ENCODE data around the gene FAAP100.

The FAAP100 gene

DNA sequence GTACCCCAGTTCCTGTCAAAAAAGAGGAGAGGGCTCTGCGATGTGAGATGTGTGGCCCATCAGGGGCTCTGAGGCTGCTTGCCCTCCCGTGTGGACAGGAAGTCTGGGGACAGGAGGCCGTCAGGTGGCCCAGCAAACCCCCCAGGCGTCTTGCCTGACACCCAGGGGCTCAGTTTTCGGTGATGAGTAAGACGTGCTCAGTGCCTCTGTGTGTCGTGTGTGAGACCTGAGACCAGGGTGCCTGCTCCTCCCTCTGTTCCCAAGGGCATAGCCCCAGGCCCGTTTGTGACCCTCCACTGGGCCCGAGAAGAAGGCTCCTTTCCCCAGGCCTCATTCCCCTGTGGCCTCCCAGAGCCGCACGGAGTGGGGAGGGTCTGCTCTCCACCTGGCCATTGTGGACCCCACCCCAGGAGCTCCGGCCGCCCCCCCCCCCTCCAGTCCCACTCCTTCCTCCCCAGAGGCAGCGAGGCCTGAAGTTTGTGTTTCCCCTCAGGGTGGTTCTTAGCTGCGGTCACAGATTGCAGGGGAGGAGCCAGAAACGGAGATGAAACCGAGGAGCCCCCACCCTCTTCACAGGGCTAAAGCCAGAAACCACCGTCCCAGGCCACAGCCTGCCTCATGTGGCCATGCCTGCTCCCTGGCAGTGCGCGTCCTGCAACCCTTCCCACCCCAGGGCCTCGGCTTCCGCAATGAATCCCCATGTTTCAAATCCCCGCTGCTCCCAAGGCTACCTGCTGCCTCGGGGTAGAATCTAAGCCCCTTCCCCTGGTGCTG, 34.6 kb downstream of the FAAP100 start:
- peak; percentile 88 for DNase-seq (ENCODE audit: extremely low spot score)
- ChIA-PET CTCF (interaction anchor here (1.1 to 3.9 kb wide), 6 partner anchors 8 to 184 kb away, joined by 3 to 20 read pairs (median 6); partner anchors contain the start of gene FAAP100), POLR2A (interaction anchor here (0.6 to 2.0 kb wide), 4 partner anchors 9 to 1371 kb away, joined by 3 to 8 read pairs (median 4); no protein-coding TSS in a partner anchor)
- TF ChIP-seq, protein P1, sequence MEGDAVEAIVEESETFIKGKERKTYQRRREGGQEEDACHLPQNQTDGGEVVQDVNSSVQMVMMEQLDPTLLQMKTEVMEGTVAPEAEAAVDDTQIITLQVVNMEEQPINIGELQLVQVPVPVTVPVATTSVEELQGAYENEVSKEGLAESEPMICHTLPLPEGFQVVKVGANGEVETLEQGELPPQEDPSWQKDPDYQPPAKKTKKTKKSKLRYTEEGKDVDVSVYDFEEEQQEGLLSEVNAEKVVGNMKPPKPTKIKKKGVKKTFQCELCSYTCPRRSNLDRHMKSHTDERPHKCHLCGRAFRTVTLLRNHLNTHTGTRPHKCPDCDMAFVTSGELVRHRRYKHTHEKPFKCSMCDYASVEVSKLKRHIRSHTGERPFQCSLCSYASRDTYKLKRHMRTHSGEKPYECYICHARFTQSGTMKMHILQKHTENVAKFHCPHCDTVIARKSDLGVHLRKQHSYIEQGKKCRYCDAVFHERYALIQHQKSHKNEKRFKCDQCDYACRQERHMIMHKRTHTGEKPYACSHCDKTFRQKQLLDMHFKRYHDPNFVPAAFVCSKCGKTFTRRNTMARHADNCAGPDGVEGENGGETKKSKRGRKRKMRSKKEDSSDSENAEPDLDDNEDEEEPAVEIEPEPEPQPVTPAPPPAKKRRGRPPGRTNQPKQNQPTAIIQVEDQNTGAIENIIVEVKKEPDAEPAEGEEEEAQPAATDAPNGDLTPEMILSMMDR (IDR thresholded peaks at IDR 0.05; ENCODE audit: control extremely low read depth, extremely low read depth, low read depth, missing control alignments), result no peak

DNA sequence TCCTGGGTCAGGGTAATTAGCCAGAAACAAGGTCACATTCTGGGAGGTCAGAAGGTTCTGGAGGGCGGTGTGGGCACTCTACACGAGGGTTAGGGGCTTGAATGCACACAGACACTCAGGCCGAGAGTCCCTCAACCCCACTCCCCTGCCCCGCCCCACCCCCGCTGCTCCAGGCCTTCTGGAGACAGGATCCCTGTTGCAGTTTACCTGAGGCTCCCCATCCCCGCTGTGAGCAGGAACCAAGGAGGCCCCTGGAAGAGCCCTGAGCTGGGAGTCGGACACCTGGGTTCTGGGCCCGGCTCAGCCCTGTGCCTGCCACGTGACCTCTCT, 35.2 kb downstream of the FAAP100 start:
- ChIA-PET CTCF (interaction anchor here (1.9 to 3.9 kb wide), 2 partner anchors 35 to 84 kb away, joined by 5 to 20 read pairs; partner anchors contain the start of gene FAAP100), POLR2A (interaction anchor here (1.1 to 2.0 kb wide), 3 partner anchors 9 to 36 kb away, joined by 3 to 8 read pairs (median 5); no protein-coding TSS in a partner anchor)
- TF ChIP-seq, protein P1 (IDR thresholded peaks at IDR 0.05; ENCODE audit: control extremely low read depth, extremely low read depth, low read depth, missing control alignments), result no peak
- no peak for DNase-seq (ENCODE audit: extremely low spot score)

DNA sequence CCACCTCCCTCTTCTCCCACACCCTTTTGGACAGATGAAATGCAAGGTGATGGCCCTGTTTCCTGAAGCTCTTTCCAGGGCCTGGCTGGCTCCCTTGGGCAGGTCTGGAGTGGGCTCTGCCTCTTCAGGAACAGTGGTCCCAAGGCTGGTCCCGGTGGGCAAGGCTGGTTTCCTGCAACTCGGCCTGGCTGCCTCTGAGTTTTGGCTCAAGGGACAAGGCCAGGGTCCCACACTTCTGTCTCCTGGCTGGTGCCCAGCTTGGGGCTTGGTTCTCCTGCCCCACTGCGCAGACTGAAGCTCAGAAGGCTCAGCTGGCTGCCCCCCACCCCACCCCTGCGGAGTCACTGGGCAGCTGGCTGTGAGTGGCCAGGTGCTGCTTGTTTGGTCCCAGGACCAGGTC, 35.7 kb downstream of the FAAP100 start:
- ChIA-PET CTCF (interaction anchor here (0.7 to 1.1 kb wide), 2 partner anchors 32 to 36 kb away, joined by 3 read pairs; partner anchors contain the start of gene FAAP100), POLR2A (interaction anchor here (1.6 kb wide), 1 partner anchor 13 kb away, joined by 3 read pairs; no protein-coding TSS in a partner anchor)
- no peak for DNase-seq (ENCODE audit: extremely low spot score)
- TF ChIP-seq, protein P1 (IDR thresholded peaks at IDR 0.05; ENCODE audit: control extremely low read depth, extremely low read depth, low read depth, missing control alignments), result no peak

DNA sequence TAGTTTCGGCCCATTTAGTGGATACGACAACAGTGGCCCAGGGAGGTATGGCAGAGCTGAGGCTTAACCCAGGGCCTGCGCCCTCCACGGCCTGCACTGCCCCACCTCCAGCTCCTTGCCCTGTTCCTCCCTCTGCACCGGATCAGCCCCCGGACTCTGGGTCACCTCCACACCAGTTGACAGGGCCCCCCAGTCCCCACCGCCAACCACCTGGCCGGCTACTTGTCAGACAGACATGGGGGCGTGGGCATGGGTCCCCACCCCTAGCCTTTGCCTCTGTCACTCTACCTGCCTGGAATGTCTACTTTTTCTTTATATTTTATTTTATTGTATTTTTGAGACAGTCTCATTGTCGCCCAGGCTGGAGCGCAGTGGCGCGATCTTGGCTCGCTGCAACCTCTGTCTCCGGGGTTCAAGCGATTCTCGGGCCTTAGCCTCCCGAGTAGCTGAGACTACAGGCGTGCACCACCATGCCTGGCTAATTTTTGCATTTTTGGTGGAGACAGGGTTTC, 36.6 kb downstream of the FAAP100 start:
- CTCF ChIA-PET, result interaction anchor here (1.1 to 1.4 kb wide), 3 partner anchors 31 to 85 kb away, joined by 3 to 5 read pairs (median 4); no protein-coding TSS in a partner anchor
- no peak for DNase-seq (ENCODE audit: extremely low spot score)
- POLR2A ChIA-PET, result no interaction called here
- TF ChIP-seq, protein P1 (IDR thresholded peaks at IDR 0.05; ENCODE audit: control extremely low read depth, extremely low read depth, low read depth, missing control alignments), result no peak

DNA sequence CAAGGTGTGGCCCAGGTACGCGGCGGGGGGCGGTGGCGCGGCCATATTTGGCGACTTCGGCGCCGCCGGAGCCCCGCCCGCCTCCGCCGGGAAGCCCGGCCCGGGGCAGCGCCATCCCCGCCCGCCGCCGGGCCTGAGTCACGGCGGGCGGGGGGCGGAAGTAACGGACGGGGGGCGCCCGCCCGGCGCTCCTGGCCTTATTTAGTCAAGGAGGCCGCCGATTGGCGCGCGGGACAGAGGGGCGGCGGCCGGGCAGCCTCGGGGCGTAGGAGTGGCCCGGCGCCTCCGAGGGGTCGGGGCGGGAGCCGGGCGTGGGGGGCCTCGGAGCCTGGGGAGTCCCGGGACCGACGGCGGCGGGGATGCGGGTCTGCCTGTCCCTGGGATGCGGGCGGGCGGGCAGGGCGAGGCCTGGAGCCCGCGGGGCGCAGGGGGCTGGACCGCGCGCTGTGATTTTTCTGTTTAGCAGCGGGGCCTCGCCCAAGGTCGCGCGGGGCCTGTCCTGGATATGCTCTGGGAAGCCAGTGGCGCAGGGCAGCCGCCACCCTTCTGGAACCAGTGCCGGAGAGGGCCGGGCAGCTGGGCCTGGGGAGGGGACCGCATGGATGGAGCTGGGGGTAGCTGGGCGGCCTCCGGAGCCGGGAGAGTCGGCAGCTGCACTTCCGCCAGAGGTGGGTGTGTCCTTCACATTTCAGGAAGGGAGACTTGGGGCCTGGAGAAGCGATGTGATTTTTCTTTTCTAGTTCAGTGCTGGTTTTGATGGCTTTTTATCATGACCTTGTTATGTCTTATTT, 37.2 kb downstream of the FAAP100 start:
- peak; percentile 83 for DNase-seq (ENCODE audit: extremely low spot score)
- TF ChIP-seq, protein P1 (IDR thresholded peaks at IDR 0.05; ENCODE audit: control extremely low read depth, extremely low read depth, low read depth, missing control alignments), result no peak
- CTCF ChIA-PET, result interaction anchor here (1.2 to 1.4 kb wide), 2 partner anchors 30 to 86 kb away, joined by 4 to 5 read pairs; no protein-coding TSS in a partner anchor
- POLR2A ChIA-PET, result interaction anchor here (0.5 kb wide), 1 partner anchor 8 kb away, joined by 5 read pairs; no protein-coding TSS in a partner anchor

DNA sequence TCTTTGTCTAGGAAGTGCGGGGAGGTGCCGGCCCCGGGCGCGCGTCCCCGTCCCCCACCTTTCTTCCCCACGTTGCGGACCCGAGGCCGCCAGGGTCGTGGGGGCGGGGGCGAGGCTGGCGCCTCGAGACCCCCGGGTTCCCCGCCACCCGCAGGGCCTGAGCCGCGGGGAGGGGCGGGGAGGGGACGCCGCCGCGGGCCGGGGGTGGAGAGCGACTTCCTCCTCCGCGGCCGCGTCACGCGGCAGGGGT, 37.7 kb downstream of the FAAP100 start:
- TF ChIP-seq, protein P1 (IDR thresholded peaks at IDR 0.05; ENCODE audit: control extremely low read depth, extremely low read depth, low read depth, missing control alignments), result no peak
- DNase-seq (ENCODE audit: extremely low spot score), result no peak
- ChIA-PET CTCF (interaction anchor here (1.4 kb wide), 1 partner anchor 30 kb away, joined by 5 read pairs; no protein-coding TSS in a partner anchor), POLR2A (no interaction called here)

Measured in GM10248 (cell line).